IMR-90 (cell line): Measurements from ENCODE around the gene AP2M1. TPM values are rescaled to one million over a fixed set of nuclear protein-coding genes. Genes with fewer than 3 reads are reported as not detected.

ENCODE experiments used
- ATAC-seq: fragments of 200-7000 bp; cut with Tn5 transposase; 2 replicates; pipeline ENCODE4 v1.9.1; 2020; ENCODE audit warnings: low read depth, mild to moderate bottlenecking, moderate library complexity
- BruUV-seq: library from RNA; stranded (reverse); fragments of 400-500 nt; replicated peaks from 2 replicates; lab custom pipeline; 2021; lab: Mats Ljungman, UMichigan
- CTCF ChIA-PET: fragments of 300-600 bp; formaldehyde crosslinking; extraction: SDS; loops from one replicate; lab custom pipeline; 2021; ENCODE audit warnings: antibody characterized with exemption; lab: Yijun Ruan, JAX
- POLR2A ChIA-PET: fragments of 300-600 bp; sonication (Branson Sonifier 250); formaldehyde crosslinking; loops from one replicate; lab custom pipeline; 2022; ENCODE audit warnings: antibody characterized with exemption; ENCODE audit not compliant: unreplicated experiment; lab: Charles Lee
- DNase-seq: peaks from one replicate; pipeline ENCODE4 v3.0.0; 2013
- H2AFZ ChIP-seq: replicated peaks from 2 replicates; pipeline ENCODE3; 2013; ENCODE audit warnings: low read length, mild to moderate bottlenecking; ENCODE audit not compliant: poor library complexity
- H2AK5ac ChIP-seq: 2 replicates; pipeline ENCODE4 v1.6.1; 2013; ENCODE audit warnings: low read depth, low read length, inconsistent platforms
- H2AK9ac ChIP-seq: replicated peaks from 2 replicates; pipeline ENCODE3; 2013; ENCODE audit warnings: mild to moderate bottlenecking, low read depth, low read length, moderate library complexity; ENCODE audit not compliant: poor library complexity
- H2BK120ac ChIP-seq: 2 replicates; pipeline ENCODE4 v1.6.1; 2013; ENCODE audit warnings: low read depth, low read length, inconsistent platforms
- H2BK15ac ChIP-seq: 3 replicates; pipeline ENCODE4 v1.6.1; 2013; ENCODE audit warnings: low read depth, low read length, inconsistent platforms
- H2BK20ac ChIP-seq: 2 replicates; pipeline ENCODE4 v1.6.1; 2013; ENCODE audit warnings: low read depth, mild to moderate bottlenecking, inconsistent platforms, low read length, moderate library complexity
- H2BK5ac ChIP-seq: 2 replicates; pipeline ENCODE4 v1.6.1; 2013; ENCODE audit warnings: mild to moderate bottlenecking, low read depth, low read length, inconsistent platforms; ENCODE audit not compliant: poor library complexity, severe bottlenecking
- H3K14ac ChIP-seq: replicated peaks from 2 replicates; pipeline ENCODE4 v1.6.1; 2013; ENCODE audit warnings: low read depth, low read length, inconsistent platforms
- H3K18ac ChIP-seq: 2 replicates; pipeline ENCODE4 v1.6.1; 2013; ENCODE audit warnings: low read depth, low read length, control low read depth
- H3K23ac ChIP-seq: 2 replicates; pipeline ENCODE4 v1.6.1; 2013; ENCODE audit warnings: low read depth, low read length, inconsistent platforms
- H3K27ac ChIP-seq: 2 replicates; pipeline ENCODE4 v1.5.1; 2013; ENCODE audit warnings: mild to moderate bottlenecking, control low read depth, low read length; ENCODE audit not compliant: insufficient read depth
- H3K27me3 ChIP-seq: 2 replicates; pipeline ENCODE4 v1.6.1; 2013; ENCODE audit warnings: low read length; ENCODE audit not compliant: control insufficient read depth, insufficient read depth
- H3K36me3 ChIP-seq: 2 replicates; pipeline ENCODE4 v1.6.1; 2013; ENCODE audit warnings: low read length, mixed read lengths; ENCODE audit not compliant: control insufficient read depth, insufficient read depth
- H3K4ac ChIP-seq: 2 replicates; pipeline ENCODE4 v1.6.1; 2013; ENCODE audit warnings: low read depth, low read length, inconsistent platforms
- H3K4me1 ChIP-seq: 2 replicates; pipeline ENCODE4 v1.6.1; 2013; ENCODE audit warnings: low read length, mixed read lengths; ENCODE audit not compliant: control insufficient read depth, insufficient read depth
- H3K4me2 ChIP-seq: 2 replicates; pipeline ENCODE4 v1.6.1; 2013; ENCODE audit warnings: low read depth, mild to moderate bottlenecking, control low read depth, low read length, moderate library complexity
- H3K4me3 ChIP-seq: 2 replicates; pipeline ENCODE4 v1.5.1; 2013; ENCODE audit warnings: low read depth, mild to moderate bottlenecking, control low read depth, low read length, moderate library complexity; ENCODE audit not compliant: insufficient read depth
- H3K56ac ChIP-seq: 2 replicates; pipeline ENCODE4 v1.6.1; 2013; ENCODE audit warnings: low read length, inconsistent platforms; ENCODE audit not compliant: insufficient read depth; ENCODE audit errors: extremely low read depth
- H3K79me1 ChIP-seq, 2 experiments: 2 replicates each; pipeline ENCODE4 v1.6.1; 2013; ENCODE audit warnings: low read length in 2 of 2, inconsistent platforms in 1 of 2, low read depth in 1 of 2
- H3K9ac ChIP-seq: 2 replicates; pipeline ENCODE4 v1.6.1; 2013; ENCODE audit warnings: low read depth, low read length, control low read depth
- H3K9me1 ChIP-seq: 2 replicates; pipeline ENCODE4 v1.6.1; 2013; ENCODE audit warnings: low read length, inconsistent platforms; ENCODE audit not compliant: insufficient read depth
- H3K9me3 ChIP-seq: 2 replicates; pipeline ENCODE4 v1.6.1; 2013; ENCODE audit warnings: low read length; ENCODE audit not compliant: control insufficient read depth, insufficient read depth
- H4K20me1 ChIP-seq: 2 replicates; pipeline ENCODE4 v1.6.1; 2013; ENCODE audit warnings: low read length, inconsistent platforms; ENCODE audit not compliant: insufficient read depth
- H4K5ac ChIP-seq: 2 replicates; pipeline ENCODE4 v1.6.1; 2013; ENCODE audit warnings: mild to moderate bottlenecking, low read depth, low read length, control low read depth
- H4K8ac ChIP-seq, 2 experiments: 2 replicates each; pipeline ENCODE4 v1.6.1; 2013; ENCODE audit warnings: low read depth in 2 of 2, low read length in 2 of 2, control low read depth in 1 of 2, inconsistent platforms in 1 of 2
- H4K91ac ChIP-seq: 2 replicates; pipeline ENCODE4 v1.6.1; 2013; ENCODE audit warnings: low read depth, low read length, inconsistent platforms; ENCODE audit not compliant: insufficient read depth
- BHLHE40 ChIP-seq: fragments of 150-350 bp; IDR thresholded peaks from 2 replicates; pipeline ENCODE4 v1.6.1; 2016; ENCODE audit warnings: mild to moderate bottlenecking, low read depth, low read length
- CEBPB ChIP-seq: IDR thresholded peaks from 2 replicates; pipeline ENCODE4 v1.6.1; 2012; ENCODE audit warnings: low read depth, low read length, improper control_type of control experiment
- FOS ChIP-seq: fragments of 150-350 bp; IDR thresholded peaks from 2 replicates; pipeline ENCODE4 v1.6.1; 2016; ENCODE audit warnings: low read depth, low read length
- MAFK ChIP-seq: IDR thresholded peaks from 2 replicates; pipeline ENCODE4 v1.6.1; 2012; ENCODE audit warnings: low read depth, low read length, improper control_type of control experiment
- POLR2A ChIP-seq: IDR thresholded peaks from 2 replicates; pipeline ENCODE4 v1.6.1; 2012; ENCODE audit warnings: mild to moderate bottlenecking, low read depth, low read length
- WGBS, 2 experiments: methylation state at CpG; one replicate each; pipeline versions ENCODE4 v1.1.5 to v1.1.7; 2013; ENCODE audit warnings: missing lambda C conversion rate in 2 of 2; ENCODE audit not compliant: insufficient read length in 1 of 2; ENCODE audit errors: extremely low coverage in 2 of 2; 5-methylcytosine and 5-hydroxymethylcytosine counted together
- dilution Hi-C: fragments of 300-500 bp; cut with HindIII; formaldehyde crosslinking; loops from one replicate; pipeline ENCODE4 v1.14.3; 2018; ENCODE audit warnings: low sequenced_read_pairs; ENCODE audit not compliant: unreplicated experiment
- in situ Hi-C: fragments of 300-500 bp; cut with MboI; formaldehyde crosslinking; loops from 3 replicates; pipeline ENCODE4 v1.14.3; 2019; ENCODE audit warnings: low sequenced_read_pairs, inconsistent platforms, mixed read lengths
- intact Hi-C: fragments of 100-400 bp; cut with micrococcal nuclease; formaldehyde crosslinking; loops from 2 replicates; pipeline ENCODE4 v1.10.0; 2022
- polyA plus RNA-seq, 3 experiments: library from polyadenylated mRNA; depleted of rRNA; stranded (reverse); fragments of >200 nt; gene quantifications; 2 replicates each; pipeline ENCODE4 v1.2.3, GENCODE V29; 2012; ENCODE audit warnings: low replicate concordance in 1 of 3
- total RNA-seq: library from RNA; depleted of rRNA; stranded (reverse); fragments of >200 nt; gene quantifications from 2 replicates; pipeline ENCODE4 v1.2.3, GENCODE V29; 2012
- TF ChIP-seq, protein P1 (sequence below): fragments of 150-350 bp; IDR thresholded peaks from 2 replicates; pipeline ENCODE4 v1.6.1; 2017; ENCODE audit warnings: mild to moderate bottlenecking, antibody characterized with exemption, low read length, low read depth
- TF ChIP-seq, protein P2 (sequence below): fragments of 150-350 bp; IDR thresholded peaks from 2 replicates; pipeline ENCODE4 v1.6.1; 2016; ENCODE audit warnings: low read depth, mild to moderate bottlenecking, low read length, moderate library complexity, borderline replicate concordance

The AP2M1 gene
- total and polyA plus RNA-seq, 2 of the 4 experiments (the other 2 are of a cell fraction): 876 to 1,065 TPM

DNA sequence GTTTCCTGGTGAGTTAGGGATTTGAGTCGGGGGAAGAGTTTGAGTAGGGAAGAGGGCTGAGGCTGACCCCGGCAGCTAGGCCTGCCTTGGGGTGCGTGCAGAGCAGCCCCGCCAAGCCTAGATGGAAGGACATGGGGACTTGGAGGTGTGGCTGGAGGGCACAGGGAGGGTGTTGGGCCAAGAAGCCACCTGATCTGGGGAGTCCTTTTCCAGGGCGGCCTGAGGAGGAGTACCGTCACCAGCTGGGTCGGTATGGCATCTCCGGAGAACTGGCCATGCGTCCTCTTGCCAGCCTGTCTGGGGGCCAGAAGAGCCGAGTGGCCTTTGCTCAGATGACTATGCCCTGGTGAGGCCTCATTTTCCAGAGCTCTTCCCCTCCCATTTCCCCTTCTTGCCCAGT, 18.2 kb downstream of the AP2M1 start:
- no peak overlapping the region for H2BK120ac ChIP-seq
- H3K4me3 ChIP-seq: no peak overlapping the region
- no peak overlapping the region for H2BK15ac ChIP-seq
- H3K23ac ChIP-seq: no peak overlapping the region
- no peak overlapping the region for H2AK5ac ChIP-seq
- no peak overlapping the region for H3K4me2 ChIP-seq
- H3K27me3 ChIP-seq: no peaks in the 10 kb centered on the region
- 90% methylated on average over 6 of the region's 10 CpGs; no CpG with 5 or more reads in 1 of the 2 experiments for WGBS, 2 experiments
- POLR2A ChIA-PET: no interaction called here
- TF ChIP-seq CEBPB (no peak), MAFK (no peak), POLR2A (no peak), BHLHE40 (no peak), FOS (no peak)
- TF ChIP-seq, protein P1, sequence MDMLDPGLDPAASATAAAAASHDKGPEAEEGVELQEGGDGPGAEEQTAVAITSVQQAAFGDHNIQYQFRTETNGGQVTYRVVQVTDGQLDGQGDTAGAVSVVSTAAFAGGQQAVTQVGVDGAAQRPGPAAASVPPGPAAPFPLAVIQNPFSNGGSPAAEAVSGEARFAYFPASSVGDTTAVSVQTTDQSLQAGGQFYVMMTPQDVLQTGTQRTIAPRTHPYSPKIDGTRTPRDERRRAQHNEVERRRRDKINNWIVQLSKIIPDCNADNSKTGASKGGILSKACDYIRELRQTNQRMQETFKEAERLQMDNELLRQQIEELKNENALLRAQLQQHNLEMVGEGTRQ: no peak
- TF ChIP-seq, protein P2, sequence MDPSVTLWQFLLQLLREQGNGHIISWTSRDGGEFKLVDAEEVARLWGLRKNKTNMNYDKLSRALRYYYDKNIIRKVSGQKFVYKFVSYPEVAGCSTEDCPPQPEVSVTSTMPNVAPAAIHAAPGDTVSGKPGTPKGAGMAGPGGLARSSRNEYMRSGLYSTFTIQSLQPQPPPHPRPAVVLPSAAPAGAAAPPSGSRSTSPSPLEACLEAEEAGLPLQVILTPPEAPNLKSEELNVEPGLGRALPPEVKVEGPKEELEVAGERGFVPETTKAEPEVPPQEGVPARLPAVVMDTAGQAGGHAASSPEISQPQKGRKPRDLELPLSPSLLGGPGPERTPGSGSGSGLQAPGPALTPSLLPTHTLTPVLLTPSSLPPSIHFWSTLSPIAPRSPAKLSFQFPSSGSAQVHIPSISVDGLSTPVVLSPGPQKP: no peak
- H4K91ac ChIP-seq: no peak overlapping the region
- DNase-seq (no peak), ATAC-seq (no peak)
- H3K4me1 ChIP-seq: no peaks in the 10 kb centered on the region
- intact Hi-C loops (no loop called here), dilution Hi-C loops (no loop called here), in situ Hi-C loops (no loop called here)
- H2AFZ ChIP-seq: no peak overlapping the region
- H3K9ac ChIP-seq: no peak overlapping the region
- H2BK5ac ChIP-seq: no peak overlapping the region
- no peak overlapping the region for H3K14ac ChIP-seq
- H3K4ac ChIP-seq: no peak overlapping the region
- no peak overlapping the region for H4K8ac ChIP-seq
- no peak overlapping the region for H3K56ac ChIP-seq
- CTCF ChIA-PET: no interaction called here
- no TSS peak for BruUV-seq
- H2AK9ac ChIP-seq: no peak overlapping the region
- H3K27ac ChIP-seq: no peak overlapping the region
- H2BK20ac ChIP-seq: no peak overlapping the region
- H4K20me1 ChIP-seq: 0 out of 2 replicates have a peak, but pooled peaks cover 4% of the 10 kb centered on the region
- H3K9me1 ChIP-seq: peaks cover 8% of the 10 kb centered on the region; the same call in 1 of the 2 replicates
- H3K9me3 ChIP-seq: no peaks in the 10 kb centered on the region
- no peak overlapping the region for H4K5ac ChIP-seq
- H3K79me1 ChIP-seq: peaks cover 17 to 28% of the 10 kb centered on the region in 2 experiments
- peaks cover 62% of the 10 kb centered on the region for H3K36me3 ChIP-seq
- H3K18ac ChIP-seq: no peak overlapping the region
